ENCODE measurements around the gene RBMS3. TPM values are rescaled to one million over a fixed set of nuclear protein-coding genes. Genes with fewer than 3 reads are reported as not detected.

RBMS3 gene
- total RNA-seq, 3 donors from 2014 or later: 48.4 to 117 (median 103) TPM

DNA sequence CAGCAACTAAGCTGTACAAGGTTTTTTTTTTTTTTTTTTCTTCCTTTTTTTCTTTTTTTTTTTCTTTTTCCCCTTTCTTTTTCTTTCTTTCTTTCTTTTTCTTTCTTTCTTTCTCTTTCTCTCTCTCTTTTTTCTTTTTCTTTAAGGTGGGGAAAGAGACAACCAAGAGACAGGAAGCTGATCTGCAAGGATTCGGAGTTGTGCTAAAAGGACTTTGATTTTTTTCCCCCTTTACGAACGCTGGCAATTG is 148 bp downstream of the RBMS3 start:
- intact Hi-C loops (cut with DNase I; ENCODE audit: low total_unique reads): loop anchor here (5.0 kb wide), 1 partner anchor 476 kb away; no protein-coding TSS in a partner anchor
- TF ChIP-seq, protein P1, sequence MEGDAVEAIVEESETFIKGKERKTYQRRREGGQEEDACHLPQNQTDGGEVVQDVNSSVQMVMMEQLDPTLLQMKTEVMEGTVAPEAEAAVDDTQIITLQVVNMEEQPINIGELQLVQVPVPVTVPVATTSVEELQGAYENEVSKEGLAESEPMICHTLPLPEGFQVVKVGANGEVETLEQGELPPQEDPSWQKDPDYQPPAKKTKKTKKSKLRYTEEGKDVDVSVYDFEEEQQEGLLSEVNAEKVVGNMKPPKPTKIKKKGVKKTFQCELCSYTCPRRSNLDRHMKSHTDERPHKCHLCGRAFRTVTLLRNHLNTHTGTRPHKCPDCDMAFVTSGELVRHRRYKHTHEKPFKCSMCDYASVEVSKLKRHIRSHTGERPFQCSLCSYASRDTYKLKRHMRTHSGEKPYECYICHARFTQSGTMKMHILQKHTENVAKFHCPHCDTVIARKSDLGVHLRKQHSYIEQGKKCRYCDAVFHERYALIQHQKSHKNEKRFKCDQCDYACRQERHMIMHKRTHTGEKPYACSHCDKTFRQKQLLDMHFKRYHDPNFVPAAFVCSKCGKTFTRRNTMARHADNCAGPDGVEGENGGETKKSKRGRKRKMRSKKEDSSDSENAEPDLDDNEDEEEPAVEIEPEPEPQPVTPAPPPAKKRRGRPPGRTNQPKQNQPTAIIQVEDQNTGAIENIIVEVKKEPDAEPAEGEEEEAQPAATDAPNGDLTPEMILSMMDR (IDR thresholded peaks at IDR 0.05): no peak
- TF ChIP-seq POLR2AphosphoS5 (IDR thresholded peaks at IDR 0.05): no peak
- Histone ChIP-seq H3K27me3 (no peaks in the 10 kb centered on the region), H3K36me3 (no peaks in the 10 kb centered on the region), H3K27ac (peak overlapping the region; percentile 88 to 94), H3K4me3 (peak overlapping the region; percentile 61 to 81 (median 65)), H3K9me3 (no peaks in the 10 kb centered on the region), H3K4me1 (no peaks in the 10 kb centered on the region)
- DNase-seq (ENCODE audit: low spot score in 2 of 2): no peak

DNA sequence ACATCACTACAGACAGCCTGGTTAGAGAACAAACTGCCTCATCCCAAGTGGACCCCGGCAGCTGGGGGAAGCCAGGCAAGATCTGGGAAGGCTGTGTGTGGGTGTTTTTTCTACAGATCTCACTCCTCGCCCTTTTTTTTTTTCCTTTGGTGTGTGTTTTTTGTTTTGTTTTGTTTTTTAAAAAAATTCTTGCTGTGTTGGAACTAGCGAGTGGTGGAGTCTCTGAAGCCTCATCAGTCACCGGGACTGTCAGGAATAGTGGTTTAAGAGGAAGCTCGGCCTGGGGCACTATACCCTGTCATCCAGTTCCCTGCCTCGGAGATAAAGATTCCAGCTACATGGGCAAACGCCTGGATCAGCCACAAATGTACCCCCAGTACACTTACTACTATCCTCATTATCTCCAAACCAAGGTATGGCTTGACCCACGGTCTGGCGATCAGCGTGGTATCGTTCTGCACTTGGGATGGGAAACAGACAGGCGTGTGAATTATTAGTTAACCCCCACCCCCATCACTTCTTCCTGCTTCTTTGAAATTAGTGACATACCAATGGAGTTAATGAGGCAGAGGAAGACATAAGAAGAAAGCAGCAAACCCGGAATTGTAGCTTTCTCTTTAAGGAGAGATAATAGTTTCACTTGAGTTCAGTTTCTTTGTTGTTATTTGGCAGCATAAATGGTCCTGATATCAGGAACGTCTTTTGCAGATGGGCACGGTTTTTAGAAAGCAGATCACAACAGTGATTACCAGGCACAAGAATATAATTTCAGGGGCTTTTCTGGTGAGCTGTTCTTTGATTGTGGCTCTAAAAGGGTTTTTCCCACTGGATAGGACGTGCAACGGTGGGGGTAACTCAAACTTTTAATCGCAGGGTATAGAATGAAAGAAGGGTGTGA is 722 bp downstream of the RBMS3 start:
- H3K9me3 ChIP-seq: no peaks in the 10 kb centered on the region
- peak overlapping the region; percentile 88 to 94 for H3K27ac ChIP-seq
- no peaks in the 10 kb centered on the region for H3K4me1 ChIP-seq
- intact Hi-C loops (cut with DNase I; ENCODE audit: low total_unique reads): loop anchor here (5.0 kb wide), 1 partner anchor 476 kb away; no protein-coding TSS in a partner anchor
- TF ChIP-seq, protein P1 (IDR thresholded peaks at IDR 0.05): no peak
- no peak for TF ChIP-seq POLR2AphosphoS5 (IDR thresholded peaks at IDR 0.05)
- TF ChIP-seq POLR2A (IDR thresholded peaks at IDR 0.05): no peak
- H3K36me3 ChIP-seq: no peaks in the 10 kb centered on the region
- no peaks in the 10 kb centered on the region for H3K27me3 ChIP-seq
- peak overlapping the region; percentile 61 to 81 (median 65) for H3K4me3 ChIP-seq
- DNase-seq (ENCODE audit: low spot score in 2 of 2): no peak

DNA sequence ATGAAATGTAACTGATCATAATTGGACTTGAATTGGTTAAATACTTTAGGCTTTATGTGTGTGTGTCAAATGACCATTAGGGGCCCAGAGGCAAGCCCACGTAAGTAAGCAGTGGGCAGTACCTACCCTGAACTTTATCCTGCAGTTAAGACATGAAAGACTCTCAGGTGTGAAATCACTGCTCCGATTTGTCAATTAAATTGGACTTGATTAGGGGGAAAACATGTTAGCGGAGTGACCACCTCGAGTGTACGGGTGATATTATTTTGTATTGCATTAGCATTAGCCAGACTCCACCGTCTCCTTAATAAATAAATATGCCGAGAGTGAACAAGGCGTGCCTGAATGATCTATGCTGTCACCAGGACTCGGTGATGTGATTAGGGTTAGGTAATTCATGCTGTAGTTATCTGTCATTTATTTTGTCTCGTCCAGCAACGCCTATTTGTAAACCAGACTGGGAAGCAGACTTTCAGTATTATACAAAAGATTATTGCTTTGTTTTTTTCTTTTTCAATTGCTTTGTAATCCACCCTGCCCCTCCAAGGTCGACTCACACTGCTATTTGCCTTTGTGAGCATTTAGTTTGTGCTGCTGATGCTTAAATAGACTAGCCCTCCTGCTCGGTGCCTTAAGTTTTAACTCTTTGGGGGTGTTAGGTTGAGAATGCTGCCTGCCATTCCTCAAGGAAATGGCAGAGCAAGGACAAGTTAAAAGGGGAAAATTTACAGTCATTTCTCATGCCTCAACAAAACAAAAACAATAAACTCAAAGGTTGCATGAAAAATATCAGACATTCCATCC is 1.8 kb downstream of the RBMS3 start:
- Histone ChIP-seq H3K9me3 (no peaks in the 10 kb centered on the region), H3K4me3 (peak overlapping the region; percentile 61 to 81 (median 65)), H3K27ac (peak overlapping the region; percentile 88 to 94), H3K4me1 (no peaks in the 10 kb centered on the region), H3K27me3 (no peaks in the 10 kb centered on the region), H3K36me3 (no peaks in the 10 kb centered on the region)
- DNase-seq (ENCODE audit: low spot score in 2 of 2): no peak
- no peak for TF ChIP-seq POLR2AphosphoS5 (IDR thresholded peaks at IDR 0.05)
- TF ChIP-seq, protein P1 (IDR thresholded peaks at IDR 0.05): no peak
- intact Hi-C loops (cut with DNase I; ENCODE audit: low total_unique reads): loop anchor here (5.0 kb wide), 1 partner anchor 475 kb away; no protein-coding TSS in a partner anchor

DNA sequence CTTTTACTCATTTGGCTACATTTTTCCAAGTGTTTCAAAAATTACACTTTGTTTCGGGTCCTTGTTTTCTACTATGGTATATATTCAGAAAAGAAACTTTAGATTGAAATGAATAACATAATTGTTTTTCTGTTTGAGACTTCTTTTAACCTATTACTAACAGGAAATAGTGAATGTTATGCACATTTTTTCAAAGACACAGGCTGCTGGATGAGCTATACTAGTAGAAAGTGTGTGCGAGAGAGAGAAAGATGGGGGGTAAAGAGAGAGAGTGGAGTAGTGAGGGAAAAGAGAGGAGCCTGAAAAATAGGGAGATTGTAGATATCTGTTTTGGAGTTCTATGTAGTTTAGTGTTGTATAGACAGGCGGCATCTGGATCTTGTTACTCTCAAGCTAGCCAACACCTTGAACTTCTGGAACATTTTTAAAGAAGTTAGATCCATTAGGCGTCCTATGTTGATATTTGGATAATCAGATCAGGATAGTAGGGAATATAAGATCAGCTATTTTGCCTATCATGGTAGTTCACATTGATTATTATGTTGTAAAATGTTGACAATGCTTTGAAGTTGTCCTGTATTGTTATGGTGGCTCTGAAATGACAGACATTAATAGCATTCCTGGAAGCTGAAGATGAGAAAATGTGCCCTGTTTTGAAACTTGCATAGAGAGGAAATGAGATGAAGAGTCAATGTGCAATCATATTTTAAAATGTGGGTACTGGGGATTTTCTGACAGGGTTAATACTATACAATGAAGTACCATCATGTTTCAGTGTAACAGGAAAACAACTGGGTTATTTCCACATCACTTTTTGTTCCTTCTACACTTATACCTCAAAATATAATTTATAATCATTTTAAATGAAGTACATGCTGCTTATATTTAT is 2.6 kb downstream of the RBMS3 start:
- no peaks in the 10 kb centered on the region for H3K4me1 ChIP-seq
- H3K36me3 ChIP-seq: no peaks in the 10 kb centered on the region
- TF ChIP-seq POLR2A (IDR thresholded peaks at IDR 0.05) (no peak), POLR2AphosphoS5 (IDR thresholded peaks at IDR 0.05) (no peak)
- TF ChIP-seq, protein P1 (IDR thresholded peaks at IDR 0.05): no peak
- peak overlapping the region; percentile 61 to 81 (median 65) for H3K4me3 ChIP-seq
- H3K27me3 ChIP-seq: no peaks in the 10 kb centered on the region
- intact Hi-C loops (cut with DNase I; ENCODE audit: low total_unique reads): loop anchor here (5.0 kb wide), 1 partner anchor 474 kb away; no protein-coding TSS in a partner anchor
- DNase-seq (ENCODE audit: low spot score in 2 of 2): no peak
- no peaks in the 10 kb centered on the region for H3K9me3 ChIP-seq
- H3K27ac ChIP-seq: peak overlapping the region; percentile 88 to 94
